LNCaP clone FGC (cell line): ENCODE measurements around the gene CACNA2D3.

ENCODE experiments used
- DNase-seq: peaks from one replicate; pipeline ENCODE4 v3.0.0-alpha.2; 2011; ENCODE audit warnings: low read depth
- H3K4me3 ChIP-seq: 2 replicates; pipeline ENCODE4 v1.5.1; 2011; ENCODE audit warnings: mild to moderate bottlenecking, low read depth, low read length, control low read depth
- CTCF ChIP-seq: IDR thresholded peaks from 2 replicates; pipeline ENCODE4 v1.5.1; 2012; ENCODE audit warnings: mild to moderate bottlenecking; ENCODE audit not compliant: control insufficient read depth, insufficient read depth; ENCODE audit errors: extremely low read depth

Gene CACNA2D3

DNA sequence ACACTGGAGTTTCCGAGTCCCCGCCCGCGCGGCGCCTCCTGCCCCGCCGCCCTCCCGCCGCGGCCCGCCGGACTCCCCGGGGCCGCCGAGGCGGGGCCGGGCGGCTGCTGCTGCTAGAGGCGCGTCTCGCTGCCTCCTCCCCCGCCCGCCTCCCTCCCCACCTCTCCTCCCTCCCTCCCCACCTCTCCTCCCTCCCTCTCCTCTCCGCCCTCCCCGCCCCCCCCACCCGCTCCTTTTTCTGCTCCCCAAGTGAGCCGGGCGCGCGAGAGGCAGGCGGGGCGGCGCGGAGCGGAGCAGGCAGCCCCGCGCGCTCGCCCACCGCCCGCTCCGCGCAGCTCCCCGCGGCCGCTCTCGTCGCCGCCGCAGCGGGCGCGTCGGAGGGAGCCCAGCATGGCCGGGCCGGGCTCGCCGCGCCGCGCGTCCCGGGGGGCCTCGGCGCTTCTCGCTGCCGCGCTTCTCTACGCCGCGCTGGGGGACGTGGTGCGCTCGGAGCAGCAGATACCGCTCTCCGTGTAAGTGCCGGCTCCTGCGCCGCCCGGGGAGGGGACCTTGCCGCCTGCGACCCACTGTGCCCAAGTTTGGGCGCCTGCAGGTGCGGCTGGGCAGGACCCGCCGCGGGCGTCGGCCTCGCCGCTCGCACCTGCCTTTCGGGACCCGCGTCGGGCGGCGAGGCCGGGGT lies at the start of gene CACNA2D3:
CACNA2D3 (plus strand) TSS at position 229 of the 679 bp plus-strand sequence.
- H3K4me3 ChIP-seq: no peak within 1 kb of the TSS
- DNase-seq: no peak

DNA sequence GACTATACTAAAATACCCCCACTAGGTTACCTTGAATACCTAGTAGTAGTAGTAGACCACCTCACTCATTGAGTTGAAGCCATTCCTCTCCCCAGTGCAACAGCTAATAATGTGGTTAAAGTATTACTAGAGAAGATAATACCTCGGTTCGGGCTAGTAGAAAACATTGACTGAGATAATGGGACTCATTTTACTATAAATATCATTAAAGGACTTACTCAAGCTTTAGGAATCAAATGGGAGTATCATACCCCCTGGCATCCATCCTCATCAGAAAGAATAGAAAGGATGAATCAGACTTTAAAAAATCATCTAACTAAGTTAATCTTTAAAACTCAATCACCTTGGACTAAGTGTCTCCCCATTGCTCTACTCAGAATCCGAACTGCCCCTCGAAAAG lies 49.0 kb upstream of the CACNA2D3 start:
- H3K4me3 ChIP-seq: no peak overlapping the region
- TF ChIP-seq CTCF: no peak
- no peak for DNase-seq

More for the DNA sequence above, at the start of gene CACNA2D3:
- TF ChIP-seq CTCF: no peak

DNA sequence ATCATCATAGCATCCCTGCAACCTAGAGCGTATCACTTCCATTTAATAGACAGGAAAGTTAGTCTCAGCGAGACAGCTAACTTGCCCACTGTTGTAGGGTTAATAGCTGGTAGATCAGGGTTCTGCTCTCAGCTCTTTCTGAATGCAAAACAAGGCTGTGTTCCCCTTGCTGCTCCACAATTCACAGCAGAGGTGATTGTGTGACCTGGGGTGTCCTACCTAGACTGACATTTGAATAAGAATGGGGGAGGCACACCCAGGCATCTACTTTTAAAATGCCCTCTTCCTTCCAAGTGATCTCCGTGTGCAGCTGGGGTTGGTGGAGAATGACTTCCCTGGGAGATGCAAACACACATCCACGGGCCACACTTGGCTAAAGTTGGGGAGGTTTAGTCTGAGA lies 43.0 kb upstream of the CACNA2D3 start:
- no peak overlapping the region for H3K4me3 ChIP-seq
- no peak for DNase-seq
- TF ChIP-seq CTCF: no peak

DNA sequence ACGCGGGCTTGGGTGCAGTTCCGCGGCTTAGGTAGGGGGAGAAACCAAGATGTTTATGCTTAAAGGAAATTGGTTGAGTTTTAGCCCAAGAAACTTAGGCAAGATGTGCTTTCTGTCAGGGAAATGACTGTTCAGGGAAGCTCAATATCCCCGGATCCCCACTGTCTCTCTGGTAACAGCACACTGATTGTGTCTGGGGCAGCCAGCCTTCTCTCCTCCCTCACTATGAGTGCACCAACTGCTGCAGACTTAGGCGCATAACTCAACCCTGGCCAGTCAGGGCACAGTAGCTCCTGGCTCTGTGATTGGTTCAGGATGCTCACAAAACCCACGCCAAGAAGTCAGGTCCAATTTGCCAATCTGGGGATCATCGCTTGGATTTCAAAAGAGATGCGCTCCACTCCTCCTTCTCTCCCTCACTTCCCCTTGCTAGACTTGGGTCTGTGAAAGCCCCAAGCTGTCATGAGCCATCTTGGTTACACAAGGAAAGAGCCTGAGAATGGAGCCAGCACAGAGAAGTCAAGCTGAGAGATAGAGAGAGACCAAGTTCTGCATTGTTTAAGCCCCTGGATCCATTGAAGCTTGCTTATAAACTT lies 42.5 kb upstream of the CACNA2D3 start:
- TF ChIP-seq CTCF: no peak
- H3K4me3 ChIP-seq: no peak overlapping the region

GRCh38 chr3:54083921-54084320 lies 38.4 kb upstream of the CACNA2D3 start:
- no peak overlapping the region for H3K4me3 ChIP-seq
- DNase-seq: no peak
- TF ChIP-seq CTCF: no peak

More for the DNA sequence above, 42.5 kb upstream of the CACNA2D3 start:
- DNase-seq: no peak

DNA sequence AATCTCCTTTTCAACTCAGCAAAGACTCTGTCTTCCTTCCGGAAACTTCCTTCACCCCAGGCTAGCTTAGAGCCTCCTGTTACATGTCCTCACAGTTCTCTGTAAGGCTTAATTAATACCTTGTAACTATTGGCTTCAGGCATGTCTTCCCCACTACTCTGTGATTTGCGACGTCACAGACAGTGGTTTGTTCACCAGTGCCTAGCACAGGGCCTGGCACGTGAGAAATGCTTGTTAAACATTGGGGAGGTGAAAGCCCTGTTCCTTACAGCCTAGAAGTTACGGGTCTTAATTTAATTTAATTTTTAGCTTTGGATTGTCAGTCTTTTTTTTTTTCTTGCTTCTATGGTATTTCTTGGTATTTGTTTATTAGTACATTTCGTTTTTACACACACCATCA lies 36.4 kb upstream of the CACNA2D3 start:
- TF ChIP-seq CTCF: no peak
- DNase-seq: no peak

More for the DNA sequence above, 36.4 kb upstream of the CACNA2D3 start:
- H3K4me3 ChIP-seq: no peak overlapping the region
